Stomach (tissue), 9 donors: ENCODE data around the gene MOK. TPM values are rescaled to one million over a fixed set of nuclear protein-coding genes. Genes with fewer than 3 reads are reported as not detected.

ENCODE experiments used
- DNase-seq, 2 donors: peaks; one replicate each; pipeline versions ENCODE4 v3.0.0 to v3.0.0-alpha.2; 2013 to 2019
- H3K27ac ChIP-seq, 5 donors: fragments of 200-600 bp in 4 of 5; sonication (generic) in 4 of 5; one replicate each; pipeline ENCODE4 v1.5.1; 2013 to 2019; ENCODE audit warnings: mild to moderate bottlenecking in 1 of 5, moderate library complexity in 1 of 5
- H3K27me3 ChIP-seq, 3 donors: fragments of 200-600 bp; sonication (generic); one replicate each; pipeline ENCODE4 v1.5.1; 2017 to 2019; ENCODE audit warnings: mixed run types in 1 of 3
- H3K36me3 ChIP-seq, 4 donors: fragments of 200-600 bp; sonication (generic); 1 replicate in 3 of 4; 2 replicates in 1 of 4; pipeline ENCODE4 v1.5.1; 2016 to 2019
- H3K4me1 ChIP-seq, 4 donors: fragments of 200-600 bp; sonication (generic); one replicate each; pipeline ENCODE4 v1.5.1; 2016 to 2019
- H3K4me3 ChIP-seq, 4 donors: fragments of 200-600 bp; sonication (generic) in 3 of 4; one replicate each; pipeline ENCODE4 v1.5.1; 2016 to 2019; ENCODE audit warnings: mild to moderate bottlenecking in 1 of 4
- H3K9me3 ChIP-seq, 4 donors: fragments of 200-600 bp; sonication (generic); one replicate each; pipeline ENCODE4 v1.5.1; 2016 to 2019
- EP300 ChIP-seq: sonication (generic); formaldehyde crosslinking; IDR thresholded peaks from one replicate; pipeline ENCODE4 v1.6.1; 2017; ENCODE audit warnings: antibody characterized with exemption
- POLR2A ChIP-seq, 4 donors: fragments of 450-650 bp; IDR thresholded peaks; one replicate each; pipeline ENCODE4 v1.6.1; 2016; ENCODE audit warnings: antibody characterized with exemption in 4 of 4, control low read depth in 2 of 4, mild to moderate bottlenecking in 1 of 4, moderate library complexity in 1 of 4
- POLR2AphosphoS5 ChIP-seq, 3 donors: sonication (generic); formaldehyde crosslinking; IDR thresholded peaks; one replicate each; pipeline ENCODE4 v1.6.1; 2016; ENCODE audit warnings: antibody characterized with exemption in 3 of 3
- WGBS, 5 donors: extraction: QIAGEN DNeasy Blood & Tissue Kit in 3 of 5; methylation state at CpG; one replicate each; pipeline versions ENCODE4 v1.1.5 to v1.1.7; 2013 to 2018; 5-methylcytosine and 5-hydroxymethylcytosine counted together
- intact Hi-C: fragments of 100-400 bp; cut with DNase I; formaldehyde crosslinking; loops from one replicate; pipeline ENCODE4 v1.15.1; 2023; ENCODE audit warnings: low total_unique reads
- polyA plus RNA-seq, 3 donors: library from polyadenylated mRNA; stranded (reverse); fragments of 200-250 nt; gene quantifications; one replicate each; pipeline ENCODE4 v1.2.3, GENCODE V29; 2013
- total RNA-seq, 5 donors: library from RNA; depleted of rRNA; stranded (reverse); fragments of >200 nt; gene quantifications; one replicate each; pipeline versions ENCODE4 v1.1.0 to v1.2.3, GENCODE V29; 2014 to 2016
- TF ChIP-seq, protein P1 (sequence below), 7 experiments: fragments of 450-650 bp in 4 of 7; fragments of 200-600 bp in 3 of 7; sonication (generic) in 3 of 7; IDR thresholded peaks; one replicate each; pipeline ENCODE4 v1.5.1; 2016 to 2019; ENCODE audit warnings: antibody characterized with exemption in 7 of 7, control low read depth in 2 of 7, mild to moderate bottlenecking in 1 of 7
- donor health status: healthy with polysubstance abuse.
- donor health status: Bipolar disorder and iron deficiency.
- donor health status: healthy.

Gene MOK
- total and polyA plus RNA-seq, 8 donors = 4.2 to 46.9 (median 12.6) TPM

DNA sequence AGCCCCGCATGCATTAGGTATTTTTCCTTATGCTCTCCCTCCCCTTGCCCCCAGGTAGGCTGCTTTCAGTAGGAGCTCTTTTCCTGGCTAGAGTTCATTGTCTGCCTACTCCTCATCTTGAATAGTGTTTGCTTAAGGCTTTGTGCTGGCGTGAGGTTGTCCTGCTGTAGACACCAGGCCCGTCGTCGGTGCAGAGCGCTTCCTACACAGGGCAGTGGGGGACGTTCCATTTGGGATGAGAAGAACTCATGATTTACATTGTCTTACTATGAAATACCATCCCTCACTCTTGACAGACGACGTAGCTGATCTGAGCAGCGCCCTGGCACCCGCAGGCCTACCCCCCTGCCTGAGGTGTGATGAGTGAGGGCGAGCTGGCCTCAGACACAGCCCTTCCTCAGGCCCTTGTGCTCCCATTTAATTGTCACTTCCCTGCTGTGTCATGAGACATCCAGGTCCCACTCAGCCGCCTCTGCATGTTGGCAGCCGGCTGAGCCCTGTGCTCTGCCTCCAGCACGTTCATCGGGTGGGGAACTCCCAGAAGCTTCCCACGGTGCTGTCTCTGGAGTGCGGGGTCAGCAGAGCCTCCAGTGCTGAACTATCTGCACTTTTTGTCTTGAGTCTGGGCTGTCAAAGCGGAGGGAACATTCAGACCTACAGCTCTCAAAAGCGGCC, 89.3 kb downstream of the MOK start:
- DNase-seq = no peak
- Histone ChIP-seq H3K4me3 (no peak overlapping the region), H3K27ac (peak overlapping the region in 1 of 5 donors; percentile 8), H3K36me3 (peaks cover 0 to 71% (median 49%) of the 10 kb centered on the region in 4 donors), H3K27me3 (no peaks in the 10 kb centered on the region), H3K4me1 (peaks cover 0 to 18% (median 8%) of the 10 kb centered on the region in 4 donors), H3K9me3 (no peaks in the 10 kb centered on the region)
- TF ChIP-seq, protein P1, sequence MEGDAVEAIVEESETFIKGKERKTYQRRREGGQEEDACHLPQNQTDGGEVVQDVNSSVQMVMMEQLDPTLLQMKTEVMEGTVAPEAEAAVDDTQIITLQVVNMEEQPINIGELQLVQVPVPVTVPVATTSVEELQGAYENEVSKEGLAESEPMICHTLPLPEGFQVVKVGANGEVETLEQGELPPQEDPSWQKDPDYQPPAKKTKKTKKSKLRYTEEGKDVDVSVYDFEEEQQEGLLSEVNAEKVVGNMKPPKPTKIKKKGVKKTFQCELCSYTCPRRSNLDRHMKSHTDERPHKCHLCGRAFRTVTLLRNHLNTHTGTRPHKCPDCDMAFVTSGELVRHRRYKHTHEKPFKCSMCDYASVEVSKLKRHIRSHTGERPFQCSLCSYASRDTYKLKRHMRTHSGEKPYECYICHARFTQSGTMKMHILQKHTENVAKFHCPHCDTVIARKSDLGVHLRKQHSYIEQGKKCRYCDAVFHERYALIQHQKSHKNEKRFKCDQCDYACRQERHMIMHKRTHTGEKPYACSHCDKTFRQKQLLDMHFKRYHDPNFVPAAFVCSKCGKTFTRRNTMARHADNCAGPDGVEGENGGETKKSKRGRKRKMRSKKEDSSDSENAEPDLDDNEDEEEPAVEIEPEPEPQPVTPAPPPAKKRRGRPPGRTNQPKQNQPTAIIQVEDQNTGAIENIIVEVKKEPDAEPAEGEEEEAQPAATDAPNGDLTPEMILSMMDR (IDR thresholded peaks at IDR 0.05) = no peak
- TF ChIP-seq EP300 = no peak
- no peak for TF ChIP-seq POLR2A (IDR thresholded peaks at IDR 0.05)
- TF ChIP-seq POLR2AphosphoS5 (IDR thresholded peaks at IDR 0.05) = no peak
- 84 to 88% (median 86%) methylated on average over 14 to 20 of the region's 20 CpGs for WGBS, 5 donors
- intact Hi-C loops = no loop called here

DNA sequence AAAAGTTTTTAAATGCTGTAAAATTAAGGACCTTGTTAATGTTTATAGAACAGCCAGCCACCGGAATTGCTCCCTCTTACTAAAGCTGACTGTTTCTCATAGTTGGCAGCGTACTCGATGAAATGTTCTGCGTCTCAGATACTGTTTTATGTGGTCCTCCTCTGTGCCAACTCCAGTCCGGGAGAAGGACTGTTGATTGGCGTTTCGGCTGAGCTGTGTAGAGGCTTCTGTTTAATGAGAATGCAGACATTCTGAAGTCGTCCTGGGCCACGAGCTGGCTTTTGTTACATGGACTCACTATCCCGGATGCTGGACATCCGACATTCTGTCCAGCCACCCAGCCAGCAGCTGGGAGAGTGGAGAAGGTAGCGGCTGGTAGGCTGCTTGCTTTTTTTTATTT, 89.9 kb downstream of the MOK start:
- WGBS, 5 donors = 52 to 74% (median 68%) methylated on average over 12 of the region's 12 CpGs
- Histone ChIP-seq H3K27ac (peak overlapping the region in 1 of 5 donors; percentile 8), H3K4me1 (peaks cover 0 to 18% (median 8%) of the 10 kb centered on the region in 4 donors), H3K4me3 (no peak overlapping the region), H3K9me3 (no peaks in the 10 kb centered on the region), H3K27me3 (no peaks in the 10 kb centered on the region), H3K36me3 (peaks cover 0 to 74% (median 52%) of the 10 kb centered on the region in 4 donors)
- intact Hi-C loops = no loop called here
- TF ChIP-seq, protein P1 (IDR thresholded peaks at IDR 0.05) = no peak
- no peak for TF ChIP-seq POLR2A (IDR thresholded peaks at IDR 0.05)
- no peak for TF ChIP-seq EP300
- TF ChIP-seq POLR2AphosphoS5 (IDR thresholded peaks at IDR 0.05) = no peak
- DNase-seq = peak in 1 of 2 donors; percentile 50

DNA sequence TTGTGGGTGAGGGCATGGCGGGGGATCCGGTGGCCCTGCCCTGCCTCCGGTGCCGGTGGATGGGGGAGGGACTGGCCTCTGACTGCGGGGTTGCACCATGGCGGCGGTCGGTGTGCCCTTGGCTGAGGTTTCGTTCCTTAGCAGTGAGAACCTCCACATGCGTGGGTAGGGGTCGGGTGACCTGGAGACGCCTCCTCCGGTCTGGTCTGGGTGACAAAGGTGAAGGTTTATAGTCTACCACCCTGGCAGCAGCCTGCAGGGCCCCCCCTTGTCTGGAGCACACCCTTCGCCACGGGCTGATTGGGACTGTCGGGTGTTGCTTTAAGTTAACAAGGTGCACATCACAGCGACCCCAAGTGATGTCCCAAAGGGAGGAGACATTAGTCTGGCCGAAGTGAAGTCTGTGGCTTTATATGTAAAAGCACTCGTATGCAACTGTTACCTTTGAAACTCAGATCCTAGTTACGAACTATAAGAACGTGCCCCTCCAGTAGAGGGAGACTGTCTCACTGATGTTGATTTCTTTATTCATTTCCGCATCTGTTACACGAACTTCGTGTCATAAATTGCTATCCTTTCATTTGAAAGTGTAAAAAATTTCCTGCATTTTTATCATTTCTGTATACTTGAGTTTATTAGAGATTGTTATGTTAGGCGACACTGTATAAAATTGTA, 90.8 kb downstream of the MOK start:
- Histone ChIP-seq H3K27ac (no peak overlapping the region), H3K9me3 (no peaks in the 10 kb centered on the region), H3K4me3 (no peak overlapping the region), H3K4me1 (peaks cover 0 to 18% (median 8%) of the 10 kb centered on the region in 4 donors), H3K27me3 (no peaks in the 10 kb centered on the region), H3K36me3 (peaks cover 6 to 76% (median 52%) of the 10 kb centered on the region in 4 donors)
- WGBS, 5 donors = 87 to 92% (median 91%) methylated on average over 25 of the region's 25 CpGs
- intact Hi-C loops = no loop called here
- no peak for DNase-seq
- TF ChIP-seq POLR2A (IDR thresholded peaks at IDR 0.05) = no peak
- TF ChIP-seq EP300 = no peak
- TF ChIP-seq, protein P1 (IDR thresholded peaks at IDR 0.05) = no peak
- TF ChIP-seq POLR2AphosphoS5 (IDR thresholded peaks at IDR 0.05) = no peak

DNA sequence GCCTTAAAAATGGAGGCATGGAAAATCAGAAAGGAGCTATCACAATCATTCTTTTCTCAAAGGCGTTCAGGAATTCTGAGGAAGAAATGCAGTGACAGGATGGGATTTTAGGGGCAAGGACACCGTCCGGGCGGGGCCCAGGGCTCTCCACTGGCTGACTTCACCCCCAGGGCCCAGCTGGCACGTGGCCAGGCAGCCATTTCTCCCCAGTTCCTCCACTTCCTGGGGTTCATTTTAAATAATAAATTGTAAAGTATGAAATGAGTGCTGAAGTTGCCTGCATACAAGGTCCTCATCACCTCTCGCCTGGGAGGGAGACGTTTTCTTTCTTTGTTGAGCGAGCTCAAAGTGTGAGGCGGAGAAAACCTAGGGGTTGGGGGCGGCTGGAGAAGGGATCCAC, 91.5 kb downstream of the MOK start:
- H3K27ac ChIP-seq = no peak overlapping the region
- H3K4me1 ChIP-seq = peaks cover 0 to 18% (median 8%) of the 10 kb centered on the region in 4 donors
- H3K9me3 ChIP-seq = no peaks in the 10 kb centered on the region
- no peak for DNase-seq
- peaks cover 12 to 80% (median 54%) of the 10 kb centered on the region in 4 donors for H3K36me3 ChIP-seq
- H3K27me3 ChIP-seq = no peaks in the 10 kb centered on the region
- no peak for TF ChIP-seq EP300
- TF ChIP-seq, protein P1 (IDR thresholded peaks at IDR 0.05) = no peak
- no peak for TF ChIP-seq POLR2AphosphoS5 (IDR thresholded peaks at IDR 0.05)
- no peak for TF ChIP-seq POLR2A (IDR thresholded peaks at IDR 0.05)
- WGBS, 5 donors = 87 to 92% (median 90%) methylated on average over 10 of the region's 10 CpGs
- intact Hi-C loops = no loop called here
- no peak overlapping the region for H3K4me3 ChIP-seq
